ENCODE measurements around the gene CA9. TPM values are rescaled to one million over a fixed set of nuclear protein-coding genes. Genes with fewer than 3 reads are reported as not detected.

Gene CA9
- total RNA-seq, 1 experiment from 2014 or later, result 1.0 TPM

DNA sequence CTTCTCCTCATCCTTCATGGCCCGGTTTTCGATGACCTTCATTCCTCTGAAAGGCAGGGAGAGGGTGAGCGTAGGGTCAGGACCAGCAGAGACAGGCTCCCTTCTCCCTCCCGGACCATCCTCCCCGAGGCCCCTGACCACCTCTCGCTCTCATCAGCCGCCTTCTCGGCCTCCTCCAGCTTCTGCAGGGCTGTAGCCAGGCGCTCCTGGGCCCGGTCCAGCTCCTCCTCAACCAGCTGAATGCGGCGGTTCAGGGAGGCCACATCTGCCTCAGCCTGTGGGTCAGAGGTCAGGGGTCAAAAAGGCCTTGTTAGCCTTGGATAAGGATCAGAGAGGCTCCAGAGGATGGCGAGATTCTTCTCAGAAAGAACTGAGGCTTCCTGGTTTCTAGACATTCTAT is 11.8 kb downstream of the CA9 start:
- no peaks in the 10 kb centered on the region for H3K9me3 Mint-ChIP-seq
- H3K4me3 Mint-ChIP-seq, result no peak overlapping the region
- no peak overlapping the region for H3K27ac Mint-ChIP-seq
- peaks cover 41% of the 10 kb centered on the region for H3K36me3 Mint-ChIP-seq
- no peak for ATAC-seq
- H3K4me1 Mint-ChIP-seq, result peaks cover 24% of the 10 kb centered on the region
- CTCF ChIA-PET, result interaction anchor here (6.8 kb wide), 1 partner anchor 24 kb away, joined by 49 read pairs; no protein-coding TSS in a partner anchor
- H3K27me3 Mint-ChIP-seq (ENCODE audit: low read depth), result no peaks in the 10 kb centered on the region
- POLR2A ChIA-PET, result interaction anchor here (0.8 to 2.3 kb wide), 2 partner anchors 9 to 43 kb away, joined by 3 to 10 read pairs; no protein-coding TSS in a partner anchor
- TF ChIP-seq, protein P1, sequence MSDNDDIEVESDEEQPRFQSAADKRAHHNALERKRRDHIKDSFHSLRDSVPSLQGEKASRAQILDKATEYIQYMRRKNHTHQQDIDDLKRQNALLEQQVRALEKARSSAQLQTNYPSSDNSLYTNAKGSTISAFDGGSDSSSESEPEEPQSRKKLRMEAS (CRISPR knock-in tag; IDR thresholded peaks at IDR 0.05), result no peak
- TF ChIP-seq NR1H2 (CRISPR knock-in tag; IDR thresholded peaks at IDR 0.05), result no peak
- no peak for TF ChIP-seq CREB1 (CRISPR knock-in tag; IDR thresholded peaks at IDR 0.05)
- no peak for TF ChIP-seq SOX15 (CRISPR knock-in tag; IDR thresholded peaks at IDR 0.05)
- no peak for TF ChIP-seq JUN (CRISPR knock-in tag; IDR thresholded peaks at IDR 0.05)
- no peak for TF ChIP-seq CTCF (IDR thresholded peaks at IDR 0.05)
- TF ChIP-seq ESRRA (CRISPR knock-in tag; IDR thresholded peaks at IDR 0.05; ENCODE audit: borderline replicate concordance), result no peak
- TF ChIP-seq TEAD4 (CRISPR knock-in tag; IDR thresholded peaks at IDR 0.05), result no peak
- no peak for TF ChIP-seq HMGA2 (CRISPR knock-in tag; IDR thresholded peaks at IDR 0.05)
- TF ChIP-seq ZNF416 (CRISPR knock-in tag; IDR thresholded peaks at IDR 0.05), result no peak
- TF ChIP-seq ZNF219 (CRISPR knock-in tag; IDR thresholded peaks at IDR 0.05; ENCODE audit: borderline replicate concordance), result no peak
- no peak for DNase-seq (ENCODE audit: low spot score)

DNA sequence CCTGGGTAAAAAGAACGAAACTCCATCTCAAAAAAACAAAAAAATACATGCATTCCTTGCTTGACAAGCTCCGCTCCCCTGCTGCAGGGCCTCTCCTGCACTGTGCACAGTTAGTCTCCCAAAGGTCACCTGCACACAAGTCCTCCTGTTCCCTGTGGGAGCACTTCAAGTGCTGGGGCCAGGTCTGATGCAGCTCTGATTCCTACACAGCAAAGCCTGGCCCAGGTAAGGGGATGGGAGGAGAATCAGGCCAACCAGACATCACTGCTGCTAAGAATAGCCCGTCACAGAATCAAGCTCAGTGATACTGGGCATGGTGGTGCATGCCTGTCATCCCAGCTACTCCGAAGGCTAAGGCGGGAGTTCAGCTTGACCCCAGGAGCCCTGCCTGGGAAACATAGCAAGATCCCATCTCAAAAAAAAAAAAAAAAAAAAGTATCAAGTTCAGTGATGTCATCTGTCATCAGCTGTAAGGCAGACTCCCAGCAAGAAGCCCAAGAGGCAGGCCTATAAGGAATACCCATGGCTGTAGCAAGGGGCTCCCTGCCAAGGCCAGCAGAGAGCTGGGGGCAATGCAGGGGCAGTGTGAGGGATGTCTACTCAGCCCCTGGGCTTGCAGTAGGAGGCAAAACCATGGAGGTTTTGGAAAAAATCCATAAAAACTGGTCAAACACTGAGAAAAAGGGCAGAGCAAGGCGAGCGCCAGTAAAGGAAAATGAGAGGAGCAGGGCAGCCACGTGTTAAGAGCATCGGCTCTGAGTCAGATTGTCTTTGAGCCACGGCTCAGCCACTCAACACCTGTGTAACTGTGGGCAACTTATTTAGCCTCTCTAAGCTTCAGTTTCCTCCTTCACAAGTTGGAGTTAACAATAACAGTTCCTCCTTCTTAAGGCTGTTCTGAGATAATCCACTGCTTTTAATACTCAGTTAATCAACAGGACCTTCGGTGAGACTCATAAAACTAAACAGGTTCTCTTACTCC is 12.8 kb downstream of the CA9 start:
- peaks cover 41% of the 10 kb centered on the region for H3K36me3 Mint-ChIP-seq
- peak overlapping the region; percentile 41; the same call in 1 of the 2 replicates for H3K27ac Mint-ChIP-seq
- no peak overlapping the region for H3K4me3 Mint-ChIP-seq
- ChIA-PET POLR2A (interaction anchor here (0.6 to 2.3 kb wide), 3 partner anchors 10 to 73 kb away, joined by 5 to 10 read pairs (median 9); no protein-coding TSS in a partner anchor), CTCF (interaction anchor here (0.6 to 6.8 kb wide), 4 partner anchors 10 to 1061 kb away, joined by 3 to 49 read pairs (median 12); partner anchors contain the start of genes CCDC107 and RMRP)
- H3K9me3 Mint-ChIP-seq, result no peaks in the 10 kb centered on the region
- no peaks in the 10 kb centered on the region for H3K27me3 Mint-ChIP-seq (ENCODE audit: low read depth)
- ATAC-seq, result no peak
- peaks cover 19% of the 10 kb centered on the region for H3K4me1 Mint-ChIP-seq
- no peak for DNase-seq (ENCODE audit: low spot score)
- TF ChIP-seq, protein P2, sequence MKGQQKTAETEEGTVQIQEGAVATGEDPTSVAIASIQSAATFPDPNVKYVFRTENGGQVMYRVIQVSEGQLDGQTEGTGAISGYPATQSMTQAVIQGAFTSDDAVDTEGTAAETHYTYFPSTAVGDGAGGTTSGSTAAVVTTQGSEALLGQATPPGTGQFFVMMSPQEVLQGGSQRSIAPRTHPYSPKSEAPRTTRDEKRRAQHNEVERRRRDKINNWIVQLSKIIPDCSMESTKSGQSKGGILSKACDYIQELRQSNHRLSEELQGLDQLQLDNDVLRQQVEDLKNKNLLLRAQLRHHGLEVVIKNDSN (CRISPR knock-in tag; IDR thresholded peaks at IDR 0.05), result no peak
- TF ChIP-seq GTF2I (CRISPR knock-in tag; conservative IDR thresholded peaks at IDR 0.05), result no peak
- TF ChIP-seq, protein P3, sequence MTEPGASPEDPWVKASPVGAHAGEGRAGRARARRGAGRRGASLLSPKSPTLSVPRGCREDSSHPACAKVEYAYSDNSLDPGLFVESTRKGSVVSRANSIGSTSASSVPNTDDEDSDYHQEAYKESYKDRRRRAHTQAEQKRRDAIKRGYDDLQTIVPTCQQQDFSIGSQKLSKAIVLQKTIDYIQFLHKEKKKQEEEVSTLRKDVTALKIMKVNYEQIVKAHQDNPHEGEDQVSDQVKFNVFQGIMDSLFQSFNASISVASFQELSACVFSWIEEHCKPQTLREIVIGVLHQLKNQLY (CRISPR knock-in tag; IDR thresholded peaks at IDR 0.05), result no peak
- no peak for TF ChIP-seq CREB1 (CRISPR knock-in tag; IDR thresholded peaks at IDR 0.05)
- no peak for TF ChIP-seq ZNF219 (CRISPR knock-in tag; IDR thresholded peaks at IDR 0.05; ENCODE audit: borderline replicate concordance)
- TF ChIP-seq ZBTB21 (CRISPR knock-in tag; IDR thresholded peaks at IDR 0.05; ENCODE audit: borderline replicate concordance), result no peak
- no peak for TF ChIP-seq ZNF138 (CRISPR knock-in tag; conservative IDR thresholded peaks at IDR 0.05)
- no peak for TF ChIP-seq ZNF423 (CRISPR knock-in tag; IDR thresholded peaks at IDR 0.05)
- TF ChIP-seq SOX15 (CRISPR knock-in tag; IDR thresholded peaks at IDR 0.05), result no peak
- no peak for TF ChIP-seq CREM (CRISPR knock-in tag; IDR thresholded peaks at IDR 0.05)
- no peak for TF ChIP-seq NFATC4 (CRISPR knock-in tag; IDR thresholded peaks at IDR 0.05)

Measured in WTC11 (cell line).